H1 (cell line): ENCODE results near the gene MRPL33. TPM values are rescaled to one million over a fixed set of nuclear protein-coding genes. Genes with fewer than 3 reads are reported as not detected.

Experiments
- polyA plus RNA-seq, 7 experiments: library from polyadenylated mRNA; depleted of rRNA in 3 of 7; stranded (reverse) in 5 of 7; unstranded in 2 of 7; fragments of >200 nt in 5 of 7; fragments of 200-250 nt in 2 of 7; gene quantifications; 1 replicate in 5 of 7; 2 replicates in 1 of 7; 4 replicates in 1 of 7; pipeline versions ENCODE4 v1.2.1 to v1.2.3, GENCODE V29; 2011 to 2013; ENCODE audit warnings: missing spikeins in 2 of 7, mixed read lengths in 2 of 7
- total RNA-seq: library from RNA; stranded (reverse); fragmentation: NEBNext Ultra II Directional; extraction: Animal tissue kit (Norgen Biotek cat#: 25700); gene quantifications from 2 replicates; pipeline ENCODE4 v1.2.1, GENCODE V29; 2021

The MRPL33 gene
- total and polyA plus RNA-seq, 2 of the 8 experiments (the other 6 are each of a cell fraction or from before 2014, with no cell fraction given) = 24.3 to 62.9 TPM

Other genes with a start within 250 kb of the MRPL33 start
- 37.9 and 39.2 TPM in 2 replicates for gene ZNF512, start 188.7 kb upstream of the MRPL33 start, total RNA-seq
- gene ZNF512, start 188.7 kb upstream of the MRPL33 start, polyA plus RNA-seq (2011; rRNA removed) = 13.1 and 17.6 TPM in 2 replicates
- 1.5 and 2.0 TPM in 2 replicates for gene CCDC121, start 142.7 kb upstream of the MRPL33 start, total RNA-seq
- gene CCDC121, start 142.7 kb upstream of the MRPL33 start, polyA plus RNA-seq (2011; rRNA removed) = 0.68 and 0.94 TPM in 2 replicates
- 35.3 and 43.5 TPM in 2 replicates for gene GPN1, start 142.7 kb upstream of the MRPL33 start, total RNA-seq
- 27.6 and 38.7 TPM in 2 replicates for gene GPN1, start 142.7 kb upstream of the MRPL33 start, polyA plus RNA-seq (2011; rRNA removed)
- gene SUPT7L, start 108.1 kb upstream of the MRPL33 start, total RNA-seq = 21.8 and 22.2 TPM in 2 replicates
- 24.6 and 26.6 TPM in 2 replicates for gene SUPT7L, start 108.1 kb upstream of the MRPL33 start, polyA plus RNA-seq (2011; rRNA removed)
- 18.4 and 18.8 TPM in 2 replicates for gene SLC4A1AP, start 107.8 kb upstream of the MRPL33 start, total RNA-seq
- 8.1 and 8.3 TPM in 2 replicates for gene SLC4A1AP, start 107.8 kb upstream of the MRPL33 start, polyA plus RNA-seq (2011; rRNA removed)
- 0.75 and 1.1 TPM in 2 replicates for gene RBKS, start 118.7 kb downstream of the MRPL33 start, total RNA-seq
- gene RBKS, start 118.7 kb downstream of the MRPL33 start, polyA plus RNA-seq (2011; rRNA removed) = 1.3 and 1.5 TPM in 2 replicates
- gene BABAM2, start 119.0 kb downstream of the MRPL33 start, total RNA-seq = 20.1 and 20.9 TPM in 2 replicates
- 12.1 and 15.8 TPM in 2 replicates for gene BABAM2, start 119.0 kb downstream of the MRPL33 start, polyA plus RNA-seq (2011; rRNA removed)